Ectodermal cell (in vitro differentiated cells): ENCODE results near the gene CRIM1.

Experiments used
- H3K27ac ChIP-seq: 2 replicates; pipeline ENCODE4 v1.7.0; 2013; ENCODE audit warnings: mild to moderate bottlenecking, low read depth, low read length; ENCODE audit not compliant: insufficient read depth, poor library complexity, severe bottlenecking
- H3K27me3 ChIP-seq: 2 replicates; pipeline ENCODE4 v1.7.0; 2013; ENCODE audit warnings: mild to moderate bottlenecking, low read length; ENCODE audit not compliant: insufficient read depth, control insufficient read depth, poor library complexity, severe bottlenecking
- H3K36me3 ChIP-seq: one replicate; pipeline ENCODE4 v1.7.0; 2013; ENCODE audit warnings: low read length; ENCODE audit not compliant: control insufficient read depth, insufficient read depth
- H3K4me1 ChIP-seq: one replicate; pipeline ENCODE4 v1.7.0; 2013; ENCODE audit warnings: low read length; ENCODE audit not compliant: control insufficient read depth, insufficient read depth
- H3K4me3 ChIP-seq: 2 replicates; pipeline ENCODE4 v1.7.0; 2013; ENCODE audit warnings: low read depth, low read length, control low read depth; ENCODE audit not compliant: insufficient read depth
- H3K9me3 ChIP-seq: 2 replicates; pipeline ENCODE4 v1.7.0; 2013; ENCODE audit warnings: mild to moderate bottlenecking, low read length, moderate library complexity; ENCODE audit not compliant: control insufficient read depth
- WGBS, 2 experiments: methylation state at CpG; one replicate each; pipeline ENCODE4 v1.1.7; 2013; ENCODE audit warnings: missing lambda C conversion rate in 2 of 2; 5-methylcytosine and 5-hydroxymethylcytosine counted together

Gene CRIM1

DNA sequence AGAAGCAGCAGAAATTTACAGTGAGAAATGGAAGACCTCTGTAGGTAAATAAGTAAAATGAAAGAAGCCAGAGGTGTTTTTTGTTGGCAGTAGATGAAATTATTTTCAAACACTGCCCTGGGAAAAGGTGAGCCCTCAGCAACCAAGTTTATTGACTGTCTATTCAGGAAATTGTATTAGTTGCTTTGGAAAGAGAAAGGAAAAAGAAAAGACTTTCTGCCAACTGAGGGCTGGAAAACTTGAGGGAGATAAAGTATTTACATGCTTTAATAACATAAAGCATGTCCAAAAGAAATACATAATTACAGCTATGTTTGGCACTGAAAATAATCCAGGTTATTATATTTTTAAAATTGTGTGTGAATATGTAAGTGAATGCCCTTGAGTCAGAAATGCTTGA, 14.7 kb downstream of the CRIM1 start:
- H3K4me1 ChIP-seq = peaks cover 37% of the 10 kb centered on the region
- H3K27ac ChIP-seq = no peak overlapping the region

DNA sequence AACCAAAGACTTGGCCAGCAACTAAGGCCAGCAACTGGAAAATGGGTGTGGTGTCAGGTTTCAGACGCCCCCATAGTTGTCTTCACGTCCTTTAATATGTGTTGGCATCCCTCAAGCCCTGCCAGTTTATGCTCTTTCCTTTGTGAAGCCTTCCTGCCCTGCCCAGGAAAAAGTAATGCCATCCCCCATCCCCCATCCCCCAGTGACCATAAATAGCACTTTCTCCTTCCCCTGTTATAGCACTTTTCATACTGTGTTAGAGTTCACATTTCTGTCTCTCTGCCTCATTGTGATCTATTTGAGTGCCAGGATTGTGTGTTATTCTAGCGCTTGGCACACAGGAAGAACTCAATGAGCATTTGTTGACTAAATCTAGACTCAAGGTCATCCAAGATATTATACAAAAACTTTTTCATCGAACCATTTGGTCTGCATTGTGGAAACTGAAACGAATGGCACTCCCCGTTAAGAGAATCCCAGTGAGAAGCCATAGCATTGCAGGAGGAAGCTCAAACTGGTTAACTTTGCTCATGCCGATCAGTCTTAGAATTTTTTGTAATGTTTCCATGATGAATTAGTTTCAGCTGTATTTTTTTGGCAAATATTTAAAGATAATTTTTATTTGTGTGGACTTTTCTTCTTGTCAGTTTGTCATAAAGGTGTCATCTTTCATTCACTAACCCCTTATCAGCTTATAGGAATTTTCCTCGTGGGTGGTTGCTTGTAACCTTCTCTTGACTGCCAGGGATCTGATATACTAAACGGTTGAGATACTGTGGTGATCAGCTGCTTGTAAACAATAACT, 15.7 kb downstream of the CRIM1 start:
- Histone ChIP-seq H3K9me3 (no peaks in the 10 kb centered on the region), H3K27ac (no peak overlapping the region), H3K4me3 (no peak overlapping the region), H3K4me1 (peaks cover 35% of the 10 kb centered on the region), H3K27me3 (no peaks in the 10 kb centered on the region), H3K36me3 (no peaks in the 10 kb centered on the region)
- WGBS, 2 experiments = 69 to 73% methylated on average over 9 of the region's 9 CpGs

More for the DNA sequence above, 14.7 kb downstream of the CRIM1 start:
- no peak overlapping the region for H3K4me3 ChIP-seq
- no peaks in the 10 kb centered on the region for H3K36me3 ChIP-seq
- no peaks in the 10 kb centered on the region for H3K9me3 ChIP-seq
- H3K27me3 ChIP-seq = no peaks in the 10 kb centered on the region

DNA sequence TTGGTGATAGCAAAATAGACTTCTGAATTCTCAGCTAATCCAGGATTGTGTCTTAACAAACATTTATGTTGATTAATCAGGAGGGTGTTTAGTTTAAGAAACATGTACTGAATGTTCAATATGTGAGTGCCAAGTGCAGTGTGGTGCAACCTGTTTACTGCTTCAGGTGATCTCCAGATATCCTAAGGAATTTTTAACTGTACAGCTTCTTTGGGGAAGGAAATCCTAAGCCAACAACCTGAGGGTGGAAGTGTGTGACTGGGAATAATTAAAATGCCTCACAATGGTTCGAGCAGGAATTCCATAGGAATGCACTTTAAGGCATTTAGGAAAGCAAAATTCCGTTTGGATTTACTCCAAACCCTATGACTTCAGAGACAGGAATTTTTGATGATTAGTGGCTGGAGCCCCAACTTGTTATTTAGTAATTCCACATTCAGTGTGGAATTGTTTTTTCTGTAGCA, 16.4 kb downstream of the CRIM1 start:
- H3K36me3 ChIP-seq = no peaks in the 10 kb centered on the region
- no peaks in the 10 kb centered on the region for H3K9me3 ChIP-seq
- H3K4me3 ChIP-seq = no peak overlapping the region
- WGBS, 2 experiments = 55% methylated on average over 2 of the region's 2 CpGs
- H3K27me3 ChIP-seq = no peaks in the 10 kb centered on the region
- peaks cover 28% of the 10 kb centered on the region for H3K4me1 ChIP-seq
- H3K27ac ChIP-seq = no peak overlapping the region

DNA sequence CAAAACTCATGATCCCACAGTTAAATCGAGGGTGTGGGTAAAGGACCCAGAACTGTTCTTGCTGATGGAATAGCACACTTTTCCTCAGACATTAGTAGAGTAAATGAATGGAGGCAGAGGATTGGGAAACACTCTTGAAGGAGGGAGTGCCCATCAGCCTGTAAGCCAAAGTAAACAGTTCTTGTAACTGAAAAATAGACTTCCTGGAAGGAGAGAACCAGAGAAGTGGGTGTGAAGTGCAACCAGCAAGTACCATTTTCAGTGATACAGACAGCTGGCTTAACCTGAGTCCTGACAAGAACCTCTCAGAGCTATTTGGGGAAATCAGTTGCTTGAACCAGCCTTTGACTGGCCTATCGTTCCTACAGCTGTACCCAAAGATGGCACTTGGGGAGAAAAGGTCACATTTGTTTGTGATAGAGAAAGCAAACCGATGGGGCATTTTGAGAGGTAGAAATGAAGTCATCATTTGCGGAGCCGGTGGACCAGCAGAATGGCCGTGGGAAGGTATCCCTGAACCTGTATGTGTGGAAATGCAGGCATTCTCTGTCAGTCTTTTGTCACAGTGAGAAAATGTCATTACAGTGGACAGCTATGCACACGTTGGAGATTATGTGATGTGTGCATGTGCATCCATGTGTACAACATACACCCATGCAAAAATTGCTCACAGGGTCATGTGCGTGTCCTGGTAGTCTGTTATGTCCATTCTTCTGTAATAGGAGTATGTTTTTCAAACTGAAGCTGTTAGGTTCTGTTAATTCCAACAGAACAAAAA, 17.8 kb downstream of the CRIM1 start:
- Histone ChIP-seq H3K27me3 (no peaks in the 10 kb centered on the region), H3K4me1 (peaks cover 18% of the 10 kb centered on the region), H3K4me3 (no peak overlapping the region), H3K36me3 (no peaks in the 10 kb centered on the region), H3K27ac (no peak overlapping the region), H3K9me3 (no peaks in the 10 kb centered on the region)
- WGBS, 2 experiments = 96% methylated on average over 8 of the region's 8 CpGs

DNA sequence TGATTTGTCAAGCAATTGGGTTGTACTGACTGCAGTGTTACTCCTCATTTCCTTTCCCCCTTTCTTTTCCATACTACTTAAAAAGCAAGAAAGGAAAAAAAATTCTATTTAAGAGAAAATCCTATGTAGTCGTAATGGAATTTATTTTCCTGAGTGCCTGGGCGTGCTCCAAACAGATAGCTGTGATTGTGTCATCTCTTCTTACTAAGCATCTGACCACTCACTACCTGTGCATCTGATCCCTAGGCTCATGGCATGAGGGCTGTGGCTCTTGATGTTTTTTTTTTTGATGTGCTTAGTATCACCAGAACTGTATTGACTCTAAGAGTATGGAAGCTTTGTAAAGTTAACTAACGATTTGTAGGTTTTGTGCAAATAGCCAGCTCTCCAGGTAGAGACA, 19.0 kb downstream of the CRIM1 start:
- Histone ChIP-seq H3K4me3 (no peak overlapping the region), H3K36me3 (no peaks in the 10 kb centered on the region), H3K9me3 (no peaks in the 10 kb centered on the region), H3K4me1 (peaks cover 18% of the 10 kb centered on the region), H3K27me3 (no peaks in the 10 kb centered on the region), H3K27ac (no peak overlapping the region)
- WGBS, 2 experiments = 100% methylated on average over 2 to 3 of the region's 3 CpGs

DNA sequence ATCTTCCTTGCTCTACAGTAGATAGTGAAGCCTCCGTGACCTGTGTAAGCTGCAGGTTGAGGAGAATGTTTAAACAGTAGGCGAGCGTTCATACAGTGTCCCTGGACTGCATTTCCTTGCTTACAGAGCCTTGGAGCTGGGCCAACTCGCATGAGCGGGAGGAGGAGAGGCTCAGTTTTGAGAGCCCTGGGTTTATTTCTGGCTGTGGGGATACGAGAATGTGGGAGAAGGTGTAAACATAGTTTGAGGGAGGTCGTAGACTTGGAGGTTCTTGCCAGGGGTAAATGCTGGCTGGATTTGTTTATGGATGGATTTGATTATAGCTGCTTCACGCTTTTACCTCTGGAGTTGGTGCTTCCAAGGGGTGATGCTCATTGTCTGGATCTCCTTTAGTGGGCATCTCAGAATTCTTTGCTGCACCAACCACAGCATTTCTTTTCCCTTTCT, 20.8 kb downstream of the CRIM1 start:
- Histone ChIP-seq H3K27me3 (no peaks in the 10 kb centered on the region), H3K27ac (no peak overlapping the region), H3K9me3 (no peaks in the 10 kb centered on the region), H3K36me3 (no peaks in the 10 kb centered on the region), H3K4me1 (peaks cover 19% of the 10 kb centered on the region), H3K4me3 (no peak overlapping the region)
- WGBS, 2 experiments = 62 to 65% methylated on average over 8 of the region's 8 CpGs

DNA sequence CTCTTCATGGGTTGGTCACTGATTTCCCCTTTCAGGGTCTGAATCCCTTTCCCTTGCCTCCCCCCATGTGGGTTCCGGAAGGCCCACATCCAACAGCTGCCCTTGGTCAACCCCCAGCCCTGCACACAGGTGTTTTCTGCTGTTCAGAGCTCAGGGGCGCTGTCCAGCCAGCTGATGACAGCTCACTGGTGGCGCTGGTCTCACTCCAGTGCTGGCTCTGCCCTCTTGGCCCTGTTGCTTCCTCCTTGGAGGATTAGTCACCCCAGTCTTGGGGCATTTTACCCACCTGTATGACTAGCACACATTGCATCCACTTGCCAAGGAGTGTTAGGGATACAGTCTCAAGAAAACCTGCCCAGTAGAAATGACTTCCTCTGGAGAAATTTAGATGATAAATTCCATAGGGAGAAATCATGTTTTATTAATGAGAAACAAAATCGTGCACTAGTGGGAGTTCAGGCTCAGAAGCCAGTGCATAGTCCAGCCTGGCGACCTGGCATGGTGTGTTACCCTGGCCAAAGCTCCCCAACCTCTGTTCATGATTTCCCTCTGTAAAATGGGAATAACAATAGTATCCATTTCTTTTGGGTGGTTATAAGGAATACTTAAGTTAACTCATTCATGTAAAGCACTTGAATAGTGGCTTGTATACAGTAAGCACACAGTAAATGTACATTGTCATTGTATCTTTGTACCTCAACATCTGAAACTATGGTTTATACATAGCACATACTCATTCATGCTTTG, 21.6 kb downstream of the CRIM1 start:
- H3K27ac ChIP-seq = no peak overlapping the region
- H3K27me3 ChIP-seq = no peaks in the 10 kb centered on the region
- WGBS, 2 experiments = 86 to 88% methylated on average over 5 of the region's 5 CpGs
- no peaks in the 10 kb centered on the region for H3K36me3 ChIP-seq
- no peaks in the 10 kb centered on the region for H3K9me3 ChIP-seq
- peaks cover 14% of the 10 kb centered on the region for H3K4me1 ChIP-seq
- H3K4me3 ChIP-seq = no peak overlapping the region

DNA sequence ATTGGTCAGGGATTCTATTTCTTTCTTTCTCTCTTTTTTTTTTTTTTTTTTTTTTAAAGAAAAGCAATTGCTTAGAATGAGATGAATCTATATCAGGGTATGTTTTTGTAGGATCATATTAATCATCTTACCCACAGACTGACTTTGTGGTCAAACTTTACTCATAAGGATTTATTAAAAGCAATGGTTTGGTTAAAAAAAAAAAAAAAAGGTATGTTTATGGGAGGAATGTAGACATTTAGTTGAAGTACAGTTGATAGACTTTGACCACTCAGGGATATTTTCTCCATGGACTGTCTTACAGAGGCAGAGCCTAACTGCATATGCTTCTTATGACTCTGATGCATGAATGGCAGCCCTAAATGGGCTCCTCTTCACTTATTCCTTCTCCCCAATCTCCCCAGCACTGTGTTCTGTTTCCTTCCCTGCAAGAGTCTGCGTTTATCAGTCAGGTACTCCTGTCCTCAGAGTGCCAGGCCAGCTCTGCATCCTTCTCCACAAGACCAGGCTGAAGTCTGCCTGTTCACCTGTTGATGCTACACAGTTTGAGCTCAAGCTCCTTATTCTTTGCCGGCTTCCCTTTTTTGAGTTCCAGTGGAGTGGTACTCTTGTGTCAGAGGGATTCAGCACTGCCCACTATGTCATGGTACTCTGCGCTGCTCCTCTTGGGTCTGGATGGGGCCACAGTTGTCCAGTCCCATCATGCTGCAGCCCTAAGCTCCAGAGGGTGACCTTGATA, 24.3 kb downstream of the CRIM1 start:
- H3K27ac ChIP-seq = no peak overlapping the region
- 92 to 96% methylated on average over 3 of the region's 3 CpGs for WGBS, 2 experiments
- no peaks in the 10 kb centered on the region for H3K36me3 ChIP-seq
- H3K9me3 ChIP-seq = no peaks in the 10 kb centered on the region
- no peak overlapping the region for H3K4me3 ChIP-seq
- H3K27me3 ChIP-seq = no peaks in the 10 kb centered on the region
- peaks cover 17% of the 10 kb centered on the region for H3K4me1 ChIP-seq

DNA sequence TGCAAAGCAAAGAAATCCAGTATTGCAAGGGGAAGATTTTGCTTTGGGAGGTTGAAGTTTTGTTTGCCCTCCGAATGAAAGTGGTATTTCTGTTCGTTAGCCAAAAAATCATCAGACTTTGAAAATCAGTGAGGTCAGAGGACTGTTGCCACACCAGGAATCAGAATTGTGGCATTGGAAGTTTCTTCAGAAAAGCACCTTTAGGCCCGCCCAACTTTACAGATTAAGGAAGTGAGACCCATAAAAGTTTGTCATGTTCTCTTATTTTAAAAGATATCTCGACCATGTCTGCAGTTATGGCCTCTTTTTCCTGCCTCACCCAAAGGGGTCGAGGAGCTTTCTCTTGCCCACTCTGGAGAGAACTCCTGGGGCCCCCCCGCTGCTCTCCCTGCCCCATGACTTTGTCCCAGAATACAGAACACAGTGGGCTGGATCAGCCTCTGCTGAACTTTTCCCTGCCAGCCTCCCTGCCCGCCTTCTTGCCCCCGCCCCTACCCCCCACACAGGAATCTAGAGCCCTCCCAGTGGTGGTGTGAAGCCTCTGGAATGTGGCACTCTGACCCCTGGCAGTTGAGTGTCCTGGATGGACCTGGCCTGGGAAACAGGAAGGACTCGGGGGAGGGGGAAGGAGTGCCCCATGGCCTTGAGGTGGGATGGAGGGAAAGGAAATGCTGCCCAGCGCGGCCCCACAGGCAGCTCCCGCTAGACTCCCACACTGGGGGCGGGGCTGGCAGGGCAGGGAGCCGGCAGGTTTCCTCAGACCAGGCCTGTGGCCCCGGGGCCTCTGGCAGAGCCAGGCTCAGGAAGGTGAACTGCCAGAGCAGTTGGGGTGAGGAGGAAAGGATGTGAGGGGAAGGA, 25.3 kb downstream of the CRIM1 start:
- Histone ChIP-seq H3K27me3 (no peaks in the 10 kb centered on the region), H3K9me3 (no peaks in the 10 kb centered on the region), H3K4me3 (no peak overlapping the region), H3K4me1 (peaks cover 17% of the 10 kb centered on the region), H3K27ac (no peak overlapping the region), H3K36me3 (no peaks in the 10 kb centered on the region)
- 56 to 63% methylated on average over 15 of the region's 15 CpGs for WGBS, 2 experiments
